ENCODE measurements around the gene ABTB2. TPM values are rescaled to one million over a fixed set of nuclear protein-coding genes. Genes with fewer than 3 reads are reported as not detected.

Gene ABTB2
- total and polyA plus RNA-seq, 2 of the 8 experiments (the other 6 are each of a cell fraction or from before 2014, with no cell fraction given) = 7.7 to 10.2 TPM

GRCh38 chr11:34169686-34170085 is 188.1 kb downstream of the ABTB2 start:
- no peak overlapping the region for H2BK20ac ChIP-seq (ENCODE audit: low read length)
- POLR2A ChIA-PET (ENCODE audit: partially characterized antibody) = interaction anchor here (2.0 kb wide), 1 partner anchor 19 kb away, joined by 5 read pairs; no protein-coding TSS in a partner anchor
- no peak overlapping the region for H2AK5ac ChIP-seq (ENCODE audit: low read depth, low read length)
- no peaks in the 10 kb centered on the region for H3K27me3 ChIP-seq (replicated peaks in 1 of 4; ENCODE audit: control insufficient read depth in 3 of 4, extremely low read depth in 1 of 4, insufficient read depth in 3 of 4, low read length in 3 of 4)
- H2BK120ac ChIP-seq (replicated peaks; ENCODE audit: low read depth, low read length) = no peak overlapping the region
- no peak overlapping the region for H2AFZ ChIP-seq (ENCODE audit: low read length)
- H3K14ac ChIP-seq (ENCODE audit: insufficient read length) = no peak overlapping the region
- no peak for TF ChIP-seq CEBPB (IDR thresholded peaks at IDR 0.05; ENCODE audit: low read depth, low read length)
- TF ChIP-seq CBX8 (IDR thresholded peaks at IDR 0.05; ENCODE audit: borderline replicate concordance, low read depth, low read length) = no peak
- TF ChIP-seq NANOG (IDR thresholded peaks at IDR 0.05; ENCODE audit: insufficient read depth, low read depth, low read length, poor library complexity, severe bottlenecking) = no peak
- no peak for TF ChIP-seq SUZ12 (IDR thresholded peaks at IDR 0.05; ENCODE audit: low read length)
- TF ChIP-seq BACH1 (IDR thresholded peaks at IDR 0.05; ENCODE audit: low read length) = no peak
- TF ChIP-seq EGR1 (IDR thresholded peaks at IDR 0.05; ENCODE audit: borderline replicate concordance, low read depth, low read length) = no peak
- TF ChIP-seq SIX5 (IDR thresholded peaks at IDR 0.05; ENCODE audit: low read depth, low read length) = no peak
- TF ChIP-seq BCL11A (IDR thresholded peaks at IDR 0.05; ENCODE audit: low read depth in 2 of 2, low read length in 2 of 2) = no peak
- no peak for TF ChIP-seq EP300 (IDR thresholded peaks at IDR 0.05; ENCODE audit: borderline replicate concordance in 1 of 2, low read depth in 2 of 2, low read length in 2 of 2)
- no peak for TF ChIP-seq KDM4A (IDR thresholded peaks at IDR 0.05; ENCODE audit: low read depth, low read length, severe bottlenecking)
- no peak overlapping the region for H4K5ac ChIP-seq (ENCODE audit: insufficient read length, low read depth, low read length)
- H3K18ac ChIP-seq (ENCODE audit: extremely low read depth, low read length) = no peak overlapping the region
- H3K23ac ChIP-seq (ENCODE audit: insufficient read length) = no peak overlapping the region
- no peak overlapping the region; a peak in 1 of 4 replicates for H3K4me2 ChIP-seq (ENCODE audit: insufficient read depth in 1 of 2, low read depth in 2 of 2, low read length in 2 of 2)
- H3K9ac ChIP-seq (replicated peaks in 1 of 4; ENCODE audit: extremely low read depth in 1 of 4, low read depth in 3 of 4, low read length in 3 of 4) = no peak overlapping the region
- 93% methylated on average over 8 of the region's 8 CpGs; no CpG with 5 or more reads in 1 of the 2 experiments for WGBS, 2 experiments (ENCODE audit: extremely low coverage in 1 of 2, insufficient coverage in 1 of 2, insufficient read length in 1 of 2, insufficient replicate concordance in 2 of 2, low coverage in 1 of 2, low lambda C conversion rate in 2 of 2, missing lambda C conversion rate in 1 of 2)
- no peaks in the 10 kb centered on the region for H3K9me3 ChIP-seq (ENCODE audit: insufficient read depth in 2 of 2, low read depth in 1 of 2, low read length in 1 of 2)
- H4K20me1 ChIP-seq (replicated peaks in 1 of 2; ENCODE audit: control insufficient read depth in 1 of 2, insufficient read depth in 2 of 2, low read length in 2 of 2) = no peaks in the 10 kb centered on the region
- H3K4me1 ChIP-seq (replicated peaks in 1 of 4; ENCODE audit: control insufficient read depth in 3 of 4, insufficient read depth in 4 of 4, low read length in 3 of 4) = peaks cover 0 to 3% (median 0%) of the 10 kb centered on the region in 4 experiments; a peak in 4 of 7 replicates
- H3K23me2 ChIP-seq (ENCODE audit: low read depth, low read length) = no peaks in the 10 kb centered on the region
- CTCF ChIA-PET (ENCODE audit: partially characterized antibody) = interaction anchor here (1.0 to 9.8 kb wide), 10 partner anchors 15 to 298 kb away, joined by 3 to 89 read pairs (median 4); partner anchors contain the start of gene ABTB2
- H4K8ac ChIP-seq (ENCODE audit: extremely low read depth, insufficient read depth, low read length) = no peak overlapping the region
- DNase-seq (ENCODE audit: low read depth in 1 of 2, low spot score in 2 of 2) (no peak), FAIRE-seq (no peak)
- no peak overlapping the region for H3K4ac ChIP-seq (replicated peaks; ENCODE audit: insufficient read length, low read depth, low read length)
- no peaks in the 10 kb centered on the region for H3K36me3 ChIP-seq (ENCODE audit: control insufficient read depth in 2 of 4, insufficient read depth in 4 of 4, low read length in 3 of 4)
- peak overlapping the region; percentile 31 for H4K91ac ChIP-seq (replicated peaks; ENCODE audit: insufficient read length, low read length)
- H2BK15ac ChIP-seq (ENCODE audit: low read length) = no peak overlapping the region
- H3K27ac ChIP-seq (ENCODE audit: low read depth, low read length) = no peak overlapping the region
- no peak overlapping the region for H2BK5ac ChIP-seq (ENCODE audit: low read depth, low read length)
- no peak overlapping the region for H3K56ac ChIP-seq (replicated peaks; ENCODE audit: insufficient read length, low read depth, low read length)
- H2BK12ac ChIP-seq (ENCODE audit: low read depth, low read length) = no peak overlapping the region
- H3K4me3 ChIP-seq (ENCODE audit: extremely low read depth in 1 of 4, insufficient read depth in 2 of 4, low read depth in 3 of 4, low read length in 4 of 4) = no peak overlapping the region
- no peaks in the 10 kb centered on the region for H3K79me2 ChIP-seq (ENCODE audit: control insufficient read depth in 1 of 2, insufficient read depth in 2 of 2, low read length in 2 of 2)
- H3K79me1 ChIP-seq (ENCODE audit: low read depth, low read length) = no peaks in the 10 kb centered on the region
